Activated T-cell treated with anti-CD3 and anti-CD28 coated beads for 48 hours (primary cell): ENCODE measurements around the gene TBCB.
"Not testable (repeated sequence)": the region's sequence is repeated elsewhere in the genome, so short reads cannot be mapped to it uniquely, and the experiment has no call there.

Experiments used
- DNase-seq: peaks from one replicate; pipeline ENCODE4 v3.0.0-alpha.2; 2020; ENCODE audit warnings: low read depth

The TBCB gene

DNA sequence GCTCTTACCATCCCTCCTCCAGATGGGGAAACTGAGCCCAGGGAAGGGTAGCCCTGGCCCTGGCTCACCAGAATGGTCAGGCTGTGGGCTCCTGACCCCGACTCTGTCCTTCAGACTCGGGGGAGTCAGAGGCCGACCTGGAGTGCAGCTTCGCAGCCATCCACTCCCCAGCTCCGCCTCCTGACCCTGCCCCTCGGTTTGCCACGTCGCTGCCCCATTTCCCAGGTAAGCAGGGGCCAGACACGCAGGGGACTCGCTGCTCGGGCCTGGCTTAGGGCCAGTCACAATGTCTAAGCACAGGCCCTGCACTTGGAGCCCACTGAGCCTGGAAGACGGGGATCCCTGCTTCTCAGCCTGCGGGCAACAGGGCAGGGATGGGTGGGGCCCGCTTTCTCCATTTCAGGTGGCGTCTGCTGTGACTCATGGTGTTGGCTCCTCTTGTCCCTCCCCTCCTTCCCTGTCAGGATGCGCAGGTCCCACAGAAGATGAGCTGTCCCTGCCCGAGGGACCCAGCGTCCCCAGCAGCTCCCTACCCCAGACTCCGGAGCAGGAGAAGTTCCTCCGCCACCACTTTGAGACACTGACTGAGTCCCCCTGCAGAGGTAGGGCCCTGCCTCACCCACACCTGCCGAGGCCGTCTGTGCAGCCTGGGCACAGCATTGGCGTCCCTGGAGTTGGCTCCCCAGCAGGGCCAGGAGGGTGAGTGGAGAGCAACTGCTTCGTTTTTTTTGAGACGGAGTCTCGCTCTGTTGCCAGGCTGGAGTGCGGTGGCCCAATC, 13.5 kb upstream of the TBCB start:
- DNase-seq = no peak

DNA sequence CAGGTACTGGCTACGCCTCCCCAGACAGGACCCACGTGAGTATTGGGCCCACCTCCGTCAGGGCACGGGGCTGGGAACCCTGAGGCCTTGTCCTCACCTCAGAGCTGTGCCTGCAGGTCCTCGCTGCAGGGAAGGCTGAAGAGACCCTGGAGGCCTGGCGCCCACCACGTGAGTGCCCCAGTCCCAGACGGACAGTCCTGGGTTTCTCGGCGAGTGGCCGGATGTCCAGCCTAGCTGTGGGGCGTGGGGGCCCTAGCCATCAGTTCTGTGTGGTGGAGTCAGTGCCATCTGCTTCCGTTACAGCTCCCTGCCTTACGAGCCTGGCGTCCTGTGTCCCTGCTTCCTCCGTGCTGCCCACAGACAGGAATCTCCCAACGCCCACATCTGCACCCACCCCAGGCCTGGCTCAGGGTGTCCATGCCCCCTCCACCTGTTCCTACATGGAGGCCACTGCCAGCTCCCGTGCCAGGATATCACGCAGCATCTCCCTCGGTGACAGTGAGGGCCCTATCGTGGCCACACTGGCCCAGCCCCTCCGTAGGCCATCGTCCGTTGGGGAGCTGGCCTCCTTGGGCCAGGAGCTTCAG, 12.1 kb upstream of the TBCB start:
- no peak for DNase-seq

DNA sequence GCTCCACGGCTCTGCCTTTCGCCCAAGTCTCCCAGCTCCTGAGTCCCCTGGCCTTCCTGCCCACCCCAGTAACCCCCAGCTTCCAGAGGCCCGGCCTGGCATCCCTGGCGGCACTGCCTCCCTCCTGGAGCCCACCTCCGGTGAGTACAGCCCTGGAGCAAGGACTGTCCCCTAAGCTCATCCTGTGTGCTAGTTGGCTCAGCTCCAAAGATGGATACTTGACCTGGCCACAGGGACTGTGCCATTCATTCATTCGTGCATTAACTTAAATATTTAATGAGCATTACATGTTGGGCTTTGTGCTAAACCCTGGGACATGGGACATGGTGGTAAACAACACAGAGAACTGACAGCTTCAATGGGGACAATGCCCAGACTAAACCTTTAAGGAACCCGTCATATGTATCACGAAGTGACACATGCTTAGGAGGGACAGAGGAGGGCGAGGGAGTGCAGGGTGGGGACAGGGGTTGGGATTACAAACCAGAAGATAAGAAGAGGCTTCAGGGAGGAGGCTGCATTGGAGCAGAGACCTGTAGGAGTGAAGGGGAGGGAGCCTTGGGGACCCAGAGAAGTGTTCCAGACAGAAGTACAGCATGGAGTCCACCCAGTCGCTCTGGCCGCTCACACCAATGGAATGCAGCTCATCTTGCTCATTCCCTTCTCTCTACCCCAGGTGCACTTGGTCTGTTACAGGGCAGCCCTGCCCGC, 11.3 kb upstream of the TBCB start:
- DNase-seq = no peak

DNA sequence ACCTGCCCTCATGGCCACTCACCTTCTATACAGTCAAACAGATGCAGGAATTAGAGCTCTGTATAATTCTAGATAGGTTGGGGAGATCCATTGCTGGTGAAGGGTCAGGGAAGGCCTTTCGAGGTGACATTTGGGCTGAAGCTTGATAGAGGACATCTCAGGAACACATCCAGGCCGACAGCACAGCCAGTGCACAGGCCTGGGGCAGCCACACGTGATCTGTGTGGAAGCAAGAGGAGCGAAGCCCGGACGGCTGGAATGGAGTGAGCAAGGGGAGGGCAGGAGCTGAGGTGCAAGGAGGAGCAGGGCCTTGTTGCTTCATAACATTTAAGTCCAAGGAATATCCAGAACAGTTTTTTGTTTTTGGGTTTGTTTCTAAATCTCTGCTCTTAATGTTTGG, 8.8 kb upstream of the TBCB start:
- no peak for DNase-seq

DNA sequence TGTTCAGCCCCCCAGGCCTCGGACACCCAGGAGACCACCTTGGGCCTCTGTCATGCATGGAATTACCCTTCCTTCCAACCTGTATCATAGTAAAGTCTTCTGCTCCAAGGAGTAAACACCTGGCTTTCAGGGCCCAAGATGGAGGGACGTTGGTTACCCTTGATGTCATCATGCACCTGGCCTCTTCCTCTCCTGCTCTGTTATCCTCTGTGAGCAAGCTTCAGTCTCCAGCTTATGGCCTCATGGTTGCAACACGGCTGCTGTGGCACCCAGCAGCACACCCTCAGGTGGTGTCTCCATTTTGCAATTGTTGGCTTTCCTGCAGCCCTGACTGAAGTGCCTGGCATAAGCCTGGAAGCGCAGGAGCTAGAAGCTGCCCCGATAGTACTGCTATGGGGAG, 8.3 kb upstream of the TBCB start:
- DNase-seq = no peak

DNA sequence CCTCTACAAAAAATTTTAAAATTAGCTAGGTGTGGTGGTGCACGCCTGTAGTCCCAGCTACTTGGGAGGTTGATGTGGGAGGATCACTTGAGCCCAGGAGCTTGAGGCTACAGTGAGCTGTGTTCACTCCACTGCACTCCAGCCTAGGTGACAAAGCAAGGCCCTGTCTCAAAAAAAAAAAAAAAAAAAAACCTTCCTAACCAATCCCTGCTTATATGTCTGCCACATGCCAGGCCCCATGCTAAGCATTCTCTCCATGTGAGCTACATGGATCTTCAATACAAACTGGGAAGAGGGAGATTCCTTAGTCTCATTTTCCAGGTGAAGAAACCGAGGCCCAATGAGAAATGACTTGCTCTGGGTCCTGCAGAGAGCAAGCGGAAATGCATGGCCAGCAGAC, 6.6 kb upstream of the TBCB start:
- DNase-seq = no peak

DNA sequence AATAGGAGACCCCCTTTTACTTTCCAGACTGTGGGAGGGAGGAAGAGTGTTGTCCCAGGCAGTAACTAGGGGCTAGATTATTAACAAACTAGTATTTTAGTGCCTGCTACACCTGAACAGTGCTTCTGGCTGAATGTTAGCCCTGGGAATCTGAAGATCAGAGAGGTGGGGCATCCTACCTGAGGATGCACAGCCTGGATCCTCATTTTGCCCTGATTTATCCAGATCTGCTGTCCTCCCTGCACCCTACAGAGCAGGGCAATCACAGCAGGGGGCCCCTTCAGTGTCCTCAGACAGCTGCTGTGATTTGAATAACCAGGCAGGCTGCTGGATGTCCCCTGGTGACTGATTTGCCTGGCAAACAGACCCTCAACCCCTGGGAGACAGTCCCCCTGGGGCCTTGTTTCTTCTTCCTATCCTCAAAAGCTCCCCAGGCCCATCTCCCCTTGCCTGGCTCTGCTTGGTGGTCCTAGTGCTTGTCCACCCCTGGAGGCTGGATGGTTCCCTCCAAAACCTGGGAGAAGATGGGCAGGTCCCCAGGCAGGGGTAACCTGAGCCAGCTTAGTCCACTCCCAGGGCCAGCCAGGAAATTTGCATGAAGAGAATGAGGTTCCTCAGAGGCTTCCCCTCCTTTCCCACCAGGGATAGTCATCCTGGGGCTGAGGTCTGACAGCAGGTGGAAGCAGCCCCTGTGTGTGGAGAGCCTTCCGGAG, 4.6 kb upstream of the TBCB start, which contains the start of gene OVOL3:
OVOL3 (plus strand) TSS at position 657 of the 713 bp plus-strand sequence. CDS start 60 bp downstream, outside the sequence.
- no peak for DNase-seq

DNA sequence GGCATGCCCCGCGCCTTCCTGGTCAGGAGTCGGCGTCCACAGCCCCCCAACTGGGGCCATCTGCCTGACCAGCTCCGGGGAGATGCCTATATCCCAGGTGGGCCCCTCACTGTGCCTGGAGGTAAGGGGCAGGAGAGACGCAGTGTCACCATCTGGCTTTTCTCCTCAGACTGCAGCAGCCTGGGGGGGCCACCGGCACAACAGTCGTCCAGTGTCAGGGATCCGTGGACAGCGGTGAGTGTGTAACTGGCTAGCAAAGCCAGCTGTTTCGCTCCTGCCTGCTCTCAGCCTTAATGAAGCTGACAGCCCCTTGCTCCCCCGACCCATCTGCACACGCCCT, 4.1 kb upstream of the TBCB start:
- DNase-seq = no peak

DNA sequence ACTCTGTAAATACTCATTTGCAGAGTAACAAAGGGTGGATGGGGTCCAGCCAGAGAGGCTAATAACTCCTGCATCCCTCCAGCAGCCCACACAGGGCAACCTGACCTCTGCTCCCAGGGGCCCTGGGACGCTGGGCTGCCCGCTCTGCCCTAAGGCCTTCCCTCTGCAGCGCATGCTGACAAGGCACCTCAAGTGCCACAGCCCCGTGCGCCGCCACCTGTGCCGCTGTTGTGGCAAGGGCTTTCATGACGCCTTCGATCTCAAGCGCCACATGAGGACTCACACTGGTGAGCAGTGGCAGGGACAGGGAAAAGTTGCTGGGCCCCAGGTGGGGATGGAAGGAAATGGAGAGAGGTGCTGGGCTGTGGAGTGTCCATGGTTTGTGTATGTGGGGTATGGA, 2.6 kb upstream of the TBCB start:
- DNase-seq = no peak

DNA sequence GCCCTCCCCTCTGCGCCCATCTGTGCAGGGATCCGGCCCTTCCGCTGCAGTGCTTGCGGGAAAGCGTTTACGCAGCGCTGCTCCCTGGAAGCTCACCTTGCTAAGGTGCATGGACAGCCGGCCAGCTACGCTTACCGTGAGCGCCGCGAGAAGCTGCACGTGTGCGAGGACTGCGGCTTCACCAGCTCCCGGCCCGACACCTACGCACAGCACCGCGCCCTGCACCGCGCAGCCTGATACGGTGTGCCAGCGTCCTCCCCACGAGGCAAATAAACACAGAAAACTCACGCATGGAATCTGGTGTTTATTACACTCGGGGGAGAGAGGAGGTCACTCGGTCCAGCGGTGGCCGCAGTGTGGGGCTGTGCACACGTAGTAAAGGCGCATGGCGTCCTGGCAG, 1.8 kb upstream of the TBCB start:
- DNase-seq = no peak

DNA sequence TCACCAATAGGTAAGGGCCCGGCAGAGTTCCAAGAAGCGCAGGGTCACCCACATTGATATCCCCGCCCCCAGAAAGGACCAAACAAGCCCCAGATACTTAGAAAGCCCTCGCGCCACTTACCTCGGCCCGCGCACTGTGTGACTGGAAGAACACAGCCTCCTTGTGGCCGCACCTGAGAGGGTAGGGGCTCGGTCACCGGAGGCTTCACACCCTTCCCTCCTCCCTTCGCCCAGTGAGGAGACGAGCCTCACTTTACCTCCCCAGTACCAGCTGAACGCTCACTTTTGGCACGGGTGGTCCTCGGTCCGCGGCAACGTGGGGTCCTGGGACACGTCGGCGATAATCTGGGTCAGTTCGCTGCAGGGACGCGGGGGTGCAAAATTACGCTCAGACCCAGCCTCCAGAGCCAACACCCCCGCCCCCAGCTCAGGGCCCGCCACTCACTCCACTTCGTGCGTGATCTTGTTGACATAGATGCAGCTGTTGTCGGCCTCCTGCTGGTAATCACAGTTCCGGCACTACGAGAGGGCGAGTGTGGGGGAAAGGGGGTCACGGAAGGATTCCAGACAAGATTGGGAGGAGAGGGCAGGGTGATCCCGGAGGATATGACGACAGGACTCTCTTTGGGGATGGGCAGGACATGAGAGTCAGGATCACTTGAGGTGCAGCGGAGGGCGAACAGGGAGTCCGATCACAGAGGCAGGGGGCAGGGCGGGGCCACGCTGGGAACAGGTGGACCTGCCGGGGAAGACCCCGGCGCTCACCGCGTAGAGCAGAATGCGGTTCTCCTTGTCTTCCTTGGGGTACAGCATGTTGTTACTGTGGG, 1.2 kb upstream of the TBCB start:
- DNase-seq = no peak

DNA sequence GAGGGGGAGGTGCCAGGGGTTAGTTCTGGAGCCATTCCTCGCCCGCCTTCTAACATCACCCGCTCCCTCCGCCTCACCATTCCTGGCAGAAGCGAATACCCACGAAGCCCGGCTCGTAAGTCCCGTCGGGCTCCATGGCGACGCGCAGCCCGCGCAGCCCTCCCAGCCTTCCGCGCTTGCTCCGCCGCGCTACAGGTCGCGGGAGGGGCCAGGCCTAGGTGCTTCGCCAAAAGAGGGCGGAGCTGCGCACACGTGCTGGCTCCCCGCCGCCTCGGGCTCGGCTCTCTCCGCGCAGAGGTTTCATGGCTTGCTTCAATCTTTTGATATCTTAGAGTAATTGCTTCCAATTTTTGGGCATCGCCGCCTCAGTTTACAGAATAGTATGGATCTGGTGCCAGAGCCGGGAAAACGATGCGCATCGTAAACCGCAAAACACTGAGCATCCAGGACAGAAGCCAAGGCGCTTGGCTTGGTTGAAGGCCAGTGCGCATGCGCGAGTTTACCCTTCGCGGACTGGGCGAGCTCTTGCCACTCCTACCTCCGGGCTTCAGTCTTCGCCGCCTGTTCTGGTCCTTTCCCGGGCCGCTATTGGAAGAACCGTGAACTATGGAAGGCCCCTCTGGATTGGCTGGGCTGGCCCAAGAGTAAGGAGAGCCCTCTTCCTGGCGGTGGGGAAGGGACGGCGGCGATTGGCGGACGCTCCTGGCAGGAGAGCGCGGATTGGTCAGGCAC, 381 bp upstream of the TBCB start, which contains the start of gene POLR2I:
POLR2I (minus strand) TSS at position 155 of the 732 bp plus-strand sequence; CDS start at position 136, 19 bp downstream.
- DNase-seq = peak; percentile 94

DNA sequence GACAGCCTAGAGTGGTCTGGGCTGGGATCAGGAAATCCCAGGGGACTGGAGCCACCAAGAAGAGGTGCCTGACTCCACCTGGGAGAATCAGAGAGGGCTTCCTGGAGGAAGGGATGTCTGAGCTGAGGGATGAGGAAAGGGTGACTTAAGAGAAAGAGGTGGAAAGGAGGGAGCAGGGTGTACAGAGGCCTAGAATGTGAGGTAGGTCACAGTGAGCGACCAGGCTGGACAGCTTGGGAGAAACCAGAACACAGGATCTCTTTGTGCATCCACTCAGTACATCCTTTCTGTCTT, 1.0 kb downstream of the TBCB start:
- DNase-seq = no peak

DNA sequence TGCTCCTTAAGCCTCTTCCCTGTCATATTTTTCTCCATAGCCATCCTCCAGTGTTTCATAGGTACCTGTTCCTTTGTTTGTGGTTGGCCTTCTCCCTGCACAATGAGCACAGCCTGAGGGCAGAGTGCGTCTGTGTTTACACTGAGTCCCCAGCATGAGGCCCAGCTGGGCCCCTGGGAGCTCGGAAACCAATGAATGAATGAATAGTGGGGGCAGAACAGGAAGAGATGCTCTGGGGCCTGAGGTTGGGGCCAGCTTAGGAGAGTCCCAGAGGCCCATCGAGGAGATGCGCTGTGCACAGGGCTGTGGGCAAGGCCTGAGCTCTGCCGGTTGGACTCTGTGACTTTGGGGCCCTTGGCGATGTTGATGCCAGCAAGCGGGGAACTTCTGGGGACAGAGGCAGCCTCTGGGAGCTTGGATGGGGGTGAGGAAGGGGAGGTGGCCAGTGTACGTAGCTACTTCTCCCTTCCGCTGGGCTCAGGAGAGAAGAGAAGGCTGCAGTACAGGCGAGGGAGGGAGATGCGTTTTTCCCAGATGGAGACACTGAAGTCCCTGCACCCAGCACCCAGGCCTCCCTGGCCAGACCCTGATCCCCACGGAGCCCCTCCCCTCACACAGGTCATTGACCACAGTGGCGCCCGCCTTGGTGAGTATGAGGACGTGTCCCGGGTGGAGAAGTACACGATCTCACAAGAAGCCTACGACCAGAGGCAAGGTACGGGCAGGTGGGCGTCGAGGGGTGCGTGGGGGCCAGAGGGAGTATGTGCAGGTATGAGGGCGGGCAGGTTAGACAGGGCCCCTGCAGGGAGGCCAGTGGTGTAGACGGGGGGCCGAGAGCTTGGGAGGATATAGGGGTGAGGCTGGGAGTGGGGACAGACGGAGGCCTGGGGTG, 5.1 kb downstream of the TBCB start:
- no peak for DNase-seq

DNA sequence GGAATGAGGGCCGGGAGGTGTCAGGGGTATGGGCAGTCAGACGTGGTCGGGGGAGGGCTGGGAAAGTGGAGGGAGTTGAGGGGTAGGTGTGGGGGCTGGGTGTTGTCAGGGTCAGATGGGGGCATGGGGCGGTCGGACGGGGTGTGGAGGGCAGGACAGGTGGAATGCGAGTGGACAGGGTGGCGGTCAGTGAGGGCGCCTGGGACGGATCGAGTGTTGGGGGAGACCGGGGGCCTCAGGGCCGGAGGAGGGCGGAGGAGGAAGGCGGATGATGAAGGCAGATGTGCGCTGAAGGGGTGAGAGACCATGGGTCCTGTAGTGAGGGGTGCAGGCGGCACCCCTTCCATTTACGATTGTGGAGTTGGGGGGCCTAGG, 5.7 kb downstream of the TBCB start:
- DNase-seq = no peak

DNA sequence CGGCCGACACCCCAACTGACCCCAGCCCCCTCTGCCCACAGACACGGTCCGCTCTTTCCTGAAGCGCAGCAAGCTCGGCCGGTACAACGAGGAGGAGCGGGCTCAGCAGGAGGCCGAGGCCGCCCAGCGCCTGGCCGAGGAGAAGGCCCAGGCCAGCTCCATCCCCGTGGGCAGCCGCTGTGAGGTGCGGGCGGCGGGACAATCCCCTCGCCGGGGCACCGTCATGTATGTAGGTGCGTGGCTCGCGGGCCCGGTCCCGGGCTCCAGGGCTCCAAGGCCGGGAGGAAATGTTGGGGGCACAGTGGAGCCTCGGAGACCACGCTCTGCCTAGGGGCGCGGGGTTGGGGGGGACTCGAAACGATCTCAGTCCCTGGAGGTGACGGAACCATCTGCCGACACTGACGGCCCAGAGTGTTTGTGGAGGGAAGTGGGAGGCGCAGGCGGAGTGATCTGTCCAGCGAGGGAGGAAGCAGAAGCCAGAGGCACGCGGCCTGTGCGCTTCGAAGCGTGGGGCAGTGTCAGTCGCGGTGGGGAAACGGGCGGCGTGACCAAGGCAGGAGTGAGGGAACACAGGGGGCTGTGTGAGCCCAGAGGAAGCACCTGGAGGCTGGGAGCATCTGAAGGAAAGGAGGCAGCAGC, 6.3 kb downstream of the TBCB start:
- DNase-seq = no peak

DNA sequence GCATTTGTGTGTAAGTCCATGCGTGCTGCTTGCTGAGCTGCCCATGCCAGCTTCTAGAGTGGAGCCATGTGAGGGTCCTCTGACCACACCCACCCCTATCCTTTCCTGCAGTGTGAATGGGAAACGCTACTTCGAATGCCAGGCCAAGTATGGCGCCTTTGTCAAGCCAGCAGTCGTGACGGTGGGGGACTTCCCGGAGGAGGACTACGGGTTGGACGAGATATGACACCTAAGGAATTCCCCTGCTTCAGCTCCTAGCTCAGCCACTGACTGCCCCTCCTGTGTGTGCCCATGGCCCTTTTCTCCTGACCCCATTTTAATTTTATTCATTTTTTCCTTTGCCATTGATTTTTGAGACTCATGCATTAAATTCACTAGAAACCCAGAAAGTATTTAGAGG, 10.3 kb downstream of the TBCB start:
- no peak for DNase-seq

DNA sequence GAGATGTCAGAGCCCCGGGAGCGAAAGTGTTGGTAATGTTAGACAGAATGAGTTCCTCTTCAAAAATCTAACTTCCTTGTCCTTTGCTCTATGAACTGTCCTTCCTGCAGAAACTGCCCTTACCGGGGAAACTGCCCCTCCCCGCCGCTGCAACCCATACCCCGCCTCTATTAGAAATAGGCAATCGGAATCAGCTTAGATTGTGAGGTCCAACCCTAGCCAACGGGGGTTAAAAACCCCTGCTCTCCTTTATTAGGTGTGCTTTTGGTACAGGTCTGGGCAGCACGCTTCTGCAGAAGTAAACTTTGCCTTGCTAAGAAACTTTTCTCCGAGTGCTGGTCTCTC, 13.1 kb downstream of the TBCB start:
- DNase-seq = no peak

DNA sequence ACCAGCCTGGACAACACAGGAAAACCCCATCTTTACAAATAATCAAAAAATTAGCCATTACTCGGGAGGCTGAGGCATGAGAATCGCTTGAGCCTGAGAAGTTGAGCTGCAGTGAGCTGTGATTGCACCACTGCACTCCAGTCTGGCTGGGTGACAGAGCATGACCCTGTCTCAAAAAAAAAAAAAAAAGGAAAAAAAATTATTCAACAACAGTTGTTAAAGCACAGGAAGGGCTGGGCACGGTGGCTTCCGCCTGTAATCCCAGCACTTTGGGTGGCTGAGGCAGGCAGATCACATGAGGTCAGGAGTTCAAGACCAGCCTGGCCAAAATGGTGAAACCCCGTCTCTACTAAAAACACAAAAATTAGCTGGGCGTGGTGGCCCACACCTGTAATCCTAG, 16.0 kb downstream of the TBCB start:
- not testable (repeated sequence) for DNase-seq

DNA sequence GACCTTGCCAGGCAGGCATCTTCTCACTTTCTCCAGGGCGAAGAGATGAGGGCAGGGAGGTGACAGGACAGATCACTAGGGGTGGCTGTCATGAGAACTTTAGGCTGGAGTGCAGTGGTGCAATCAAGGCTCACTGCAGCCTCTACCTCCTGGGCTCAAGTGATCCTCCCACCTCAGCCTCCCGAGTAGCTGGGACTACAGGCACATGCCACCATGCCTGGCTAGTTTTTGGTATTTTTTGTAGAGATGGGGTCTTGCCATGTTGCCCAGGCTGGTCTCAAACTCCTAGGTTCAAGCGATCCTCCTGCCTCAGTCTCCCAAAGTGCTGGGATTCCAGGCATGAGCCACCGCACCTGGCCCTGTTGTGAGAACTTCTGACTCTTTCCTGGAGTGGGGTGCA, 19.6 kb downstream of the TBCB start:
- DNase-seq = not testable (repeated sequence)
